Skeletal muscle tissue (tissue), 4 donors: ENCODE results near the gene TNS1. TPM values are rescaled to one million over a fixed set of nuclear protein-coding genes. Genes with fewer than 3 reads are reported as not detected.

Experiments
- H3K27ac ChIP-seq: one replicate; pipeline ENCODE4 v1.7.0; 2013; ENCODE audit warnings: mild to moderate bottlenecking, low read depth, low read length, inconsistent platforms
- H3K27me3 ChIP-seq, 3 donors: one replicate each; pipeline ENCODE4 v1.7.0; 2013; ENCODE audit warnings: low read length in 3 of 3; ENCODE audit not compliant: control insufficient read depth in 3 of 3, insufficient read depth in 3 of 3
- H3K36me3 ChIP-seq, 3 donors: one replicate each; pipeline ENCODE4 v1.7.0; 2013; ENCODE audit warnings: low read length in 3 of 3; ENCODE audit not compliant: control insufficient read depth in 3 of 3, insufficient read depth in 3 of 3
- H3K4me1 ChIP-seq, 3 donors: one replicate each; pipeline ENCODE4 v1.7.0; 2013; ENCODE audit warnings: low read length in 3 of 3, mild to moderate bottlenecking in 3 of 3; ENCODE audit not compliant: control insufficient read depth in 3 of 3, insufficient read depth in 3 of 3
- H3K4me3 ChIP-seq, 3 donors: one replicate each; pipeline ENCODE4 v1.7.0; 2013; ENCODE audit warnings: low read length in 3 of 3
- H3K9ac ChIP-seq, 3 donors: one replicate each; pipeline ENCODE4 v1.7.0; 2013; ENCODE audit warnings: low read length in 3 of 3, mild to moderate bottlenecking in 3 of 3, moderate library complexity in 2 of 3, low read depth in 1 of 3
- H3K9me3 ChIP-seq, 3 donors: one replicate each; pipeline ENCODE4 v1.7.0; 2013; ENCODE audit warnings: low read length in 3 of 3; ENCODE audit not compliant: control insufficient read depth in 3 of 3
- total RNA-seq: library from RNA; depleted of rRNA; stranded (reverse); fragments of >200 nt; gene quantifications from one replicate; pipeline ENCODE4 v1.2.3, GENCODE V29; 2014
- donor health status: Osteomylitis.

The TNS1 gene
- total RNA-seq, 1 donor from 2014 or later: 73.1 TPM

DNA sequence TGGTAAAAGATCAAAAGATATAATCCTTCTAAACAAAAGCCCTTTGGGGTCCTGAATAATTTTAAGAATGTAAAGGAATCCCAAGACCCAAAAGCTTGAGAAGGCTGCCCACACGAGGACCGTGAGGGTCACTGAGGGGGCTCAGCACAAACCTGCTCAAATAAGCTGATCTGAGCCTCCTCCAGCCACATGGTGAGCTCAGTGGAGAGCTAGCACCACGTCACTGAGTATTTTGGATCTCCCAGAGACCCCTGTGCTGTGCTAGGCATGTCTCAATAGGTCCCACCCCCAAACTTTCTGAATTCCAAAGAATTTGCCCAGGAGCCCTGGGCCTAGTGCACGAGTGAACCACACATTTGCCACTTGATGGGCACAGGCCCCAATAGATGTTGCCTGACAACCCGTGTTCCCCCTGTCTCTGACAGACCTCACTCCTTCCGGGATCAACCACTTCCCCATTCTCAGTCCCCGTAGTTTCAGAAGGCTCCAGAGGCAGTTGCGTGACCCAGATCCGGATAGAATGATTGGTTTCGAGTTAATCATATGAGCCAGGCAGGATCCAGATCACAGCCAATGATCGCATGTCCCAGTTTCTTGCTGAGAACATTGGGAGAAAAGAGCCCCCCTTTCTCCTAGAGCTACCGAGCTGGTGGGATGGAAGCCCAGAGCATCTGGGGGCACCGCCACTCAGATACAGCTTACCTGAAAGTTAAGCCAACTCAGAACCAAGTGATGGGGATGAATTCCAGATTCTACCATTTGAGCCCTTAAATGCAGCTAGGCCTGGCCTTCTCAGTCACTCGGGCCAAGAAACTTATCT lies 203.8 kb downstream of the TNS1 start:
- H3K9ac ChIP-seq: peak overlapping the region in 1 of 3 donors; percentile 25
- peak overlapping the region; percentile 30 for H3K27ac ChIP-seq
- H3K9me3 ChIP-seq: no peaks in the 10 kb centered on the region
- peaks cover 28 to 48% (median 35%) of the 10 kb centered on the region in 3 donors for H3K36me3 ChIP-seq
- no peaks in the 10 kb centered on the region for H3K27me3 ChIP-seq
- H3K4me1 ChIP-seq: peaks cover 21 to 41% (median 38%) of the 10 kb centered on the region in 3 donors
- H3K4me3 ChIP-seq: no peak overlapping the region

DNA sequence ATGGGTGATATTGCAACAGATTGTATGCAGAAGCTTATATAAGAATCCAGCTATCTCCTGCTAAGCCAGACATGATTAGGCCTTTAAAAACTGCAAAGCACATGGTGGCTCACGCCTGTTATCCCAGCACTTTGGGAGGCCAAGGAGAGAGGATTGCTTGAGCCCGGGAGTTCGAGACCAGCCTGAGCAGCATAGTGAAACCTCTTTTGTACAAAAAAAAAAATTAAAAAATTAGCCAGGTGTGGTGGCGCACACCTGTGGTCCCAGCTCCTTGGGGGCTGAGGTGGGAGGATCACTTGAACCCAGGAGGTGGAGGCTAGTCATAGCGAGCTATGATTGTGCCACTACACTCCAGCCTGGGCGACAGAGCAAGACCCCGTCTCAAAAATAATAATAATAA lies 204.6 kb downstream of the TNS1 start:
- Histone ChIP-seq H3K4me3 (no peak overlapping the region), H3K36me3 (peaks cover 20 to 40% (median 27%) of the 10 kb centered on the region in 3 donors), H3K9me3 (no peaks in the 10 kb centered on the region), H3K9ac (no peak overlapping the region), H3K27me3 (no peaks in the 10 kb centered on the region), H3K27ac (no peak overlapping the region), H3K4me1 (peaks cover 28 to 45% (median 40%) of the 10 kb centered on the region in 3 donors)

DNA sequence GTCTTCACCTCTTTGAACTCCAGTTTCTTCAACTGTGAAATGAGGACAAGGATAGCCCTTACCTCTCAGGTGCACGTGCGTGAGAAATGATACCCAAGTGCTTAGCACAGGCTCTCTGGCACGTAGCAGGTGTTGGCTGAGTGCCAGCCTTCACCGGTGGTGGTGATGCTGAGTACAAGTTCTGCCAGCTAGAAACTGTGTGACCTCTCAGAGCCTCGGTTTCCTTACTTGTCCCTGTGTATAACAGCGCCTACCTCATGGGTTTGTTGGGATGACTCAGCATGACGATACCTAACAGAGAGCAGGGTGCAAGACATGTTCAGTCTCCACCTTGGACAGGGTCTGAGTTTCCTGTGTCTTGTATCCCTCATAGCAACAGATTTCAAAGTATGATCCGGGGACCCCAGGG lies 205.1 kb downstream of the TNS1 start:
- Histone ChIP-seq H3K27ac (peak overlapping the region; percentile 21), H3K4me1 (peaks cover 30 to 45% (median 40%) of the 10 kb centered on the region in 3 donors)

DNA sequence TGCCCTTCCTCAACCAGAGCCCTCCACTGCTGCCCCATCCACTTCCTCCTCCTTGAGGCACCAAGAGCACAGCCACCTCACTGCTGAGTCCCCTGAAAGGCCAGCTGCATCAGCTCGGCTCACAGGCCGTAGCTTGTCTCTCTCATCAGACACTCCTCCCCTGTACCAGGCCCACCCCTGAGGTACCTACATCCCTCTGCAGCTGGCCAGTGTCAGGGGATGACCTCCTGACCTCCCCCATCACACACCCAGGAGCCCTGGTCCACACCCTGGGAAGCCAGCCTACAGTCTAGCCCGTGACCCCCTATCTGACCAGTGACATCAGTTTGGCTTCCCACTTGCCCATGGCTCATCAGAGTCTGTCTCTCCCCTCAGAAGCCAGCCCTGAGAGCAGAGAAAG lies 205.6 kb downstream of the TNS1 start:
- Histone ChIP-seq H3K27me3 (no peaks in the 10 kb centered on the region), H3K27ac (peak overlapping the region; percentile 21), H3K9ac (no peak overlapping the region), H3K9me3 (no peaks in the 10 kb centered on the region), H3K36me3 (peaks cover 12 to 30% (median 19%) of the 10 kb centered on the region in 3 donors), H3K4me1 (peaks cover 30 to 45% (median 40%) of the 10 kb centered on the region in 3 donors), H3K4me3 (no peak overlapping the region)

More for the DNA sequence above, 205.1 kb downstream of the TNS1 start:
- Histone ChIP-seq H3K4me3 (no peak overlapping the region), H3K9ac (no peak overlapping the region), H3K27me3 (no peaks in the 10 kb centered on the region), H3K36me3 (peaks cover 15 to 35% (median 22%) of the 10 kb centered on the region in 3 donors), H3K9me3 (no peaks in the 10 kb centered on the region)

DNA sequence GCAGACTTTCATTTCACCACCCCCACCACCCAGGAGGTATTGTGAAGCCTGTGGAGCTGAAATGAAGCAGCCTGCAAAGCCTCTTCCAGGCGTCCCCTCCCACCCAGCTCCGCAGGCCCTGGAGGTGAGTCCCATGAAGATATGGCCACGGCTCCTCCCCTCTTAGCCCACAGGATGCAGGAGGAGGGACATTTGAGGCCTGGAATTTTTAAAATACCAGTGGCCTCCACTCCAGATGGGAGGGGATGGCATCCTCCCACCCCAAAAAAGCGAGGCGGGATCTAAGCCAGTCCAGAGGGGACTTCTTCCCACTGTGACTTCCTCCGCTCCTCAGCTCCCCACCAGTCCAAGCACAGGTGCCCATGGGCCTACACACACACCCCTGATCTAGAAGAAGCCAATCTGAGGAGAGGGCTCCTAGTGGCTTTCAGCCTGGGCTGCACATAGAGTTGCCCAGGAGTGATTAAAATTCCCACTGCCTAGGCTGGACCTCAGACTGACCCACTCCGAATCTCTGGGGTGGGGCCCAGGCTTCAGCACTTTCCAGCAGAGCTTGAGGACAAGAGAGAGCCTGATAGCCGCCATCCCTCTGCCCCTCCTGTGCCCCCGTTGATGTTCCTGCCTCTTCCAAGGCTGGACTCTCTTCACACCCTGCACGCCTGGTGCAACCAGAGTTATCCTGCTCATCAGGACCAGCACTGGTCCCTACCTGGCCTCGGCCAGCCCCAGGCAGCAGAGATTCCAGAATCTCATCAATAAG lies 206.9 kb downstream of the TNS1 start:
- H3K4me3 ChIP-seq: no peak overlapping the region
- H3K36me3 ChIP-seq: peaks cover 4 to 18% (median 8%) of the 10 kb centered on the region in 3 donors
- peaks cover 30 to 41% (median 39%) of the 10 kb centered on the region in 3 donors for H3K4me1 ChIP-seq
- no peaks in the 10 kb centered on the region for H3K9me3 ChIP-seq
- no peak overlapping the region for H3K27ac ChIP-seq
- H3K27me3 ChIP-seq: no peaks in the 10 kb centered on the region
- H3K9ac ChIP-seq: no peak overlapping the region

DNA sequence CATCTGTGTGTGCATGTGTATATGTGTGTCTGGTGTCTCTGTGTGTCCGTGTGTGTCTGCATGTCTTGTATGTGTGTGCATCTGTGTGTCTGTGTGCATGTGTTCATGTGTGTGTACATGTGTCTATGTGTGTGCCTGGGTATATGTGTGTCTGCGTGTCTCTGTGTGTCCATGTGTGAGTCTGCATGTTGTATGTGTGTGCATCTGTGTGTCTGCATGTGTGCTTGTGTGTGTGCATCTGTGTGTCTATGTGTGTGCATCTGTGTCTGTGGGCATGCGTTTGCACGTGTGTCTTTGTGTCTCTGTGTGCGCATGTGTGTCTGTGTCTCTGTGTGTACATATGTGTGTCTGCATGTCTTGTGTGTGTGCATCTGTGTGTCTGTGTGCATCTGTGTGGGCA lies 207.7 kb downstream of the TNS1 start:
- Histone ChIP-seq H3K9ac (no peak overlapping the region), H3K9me3 (no peaks in the 10 kb centered on the region), H3K4me3 (no peak overlapping the region), H3K36me3 (peaks cover 3 to 10% (median 3%) of the 10 kb centered on the region in 3 donors), H3K27me3 (no peaks in the 10 kb centered on the region), H3K4me1 (peaks cover 32 to 50% (median 48%) of the 10 kb centered on the region in 3 donors), H3K27ac (no peak overlapping the region)

DNA sequence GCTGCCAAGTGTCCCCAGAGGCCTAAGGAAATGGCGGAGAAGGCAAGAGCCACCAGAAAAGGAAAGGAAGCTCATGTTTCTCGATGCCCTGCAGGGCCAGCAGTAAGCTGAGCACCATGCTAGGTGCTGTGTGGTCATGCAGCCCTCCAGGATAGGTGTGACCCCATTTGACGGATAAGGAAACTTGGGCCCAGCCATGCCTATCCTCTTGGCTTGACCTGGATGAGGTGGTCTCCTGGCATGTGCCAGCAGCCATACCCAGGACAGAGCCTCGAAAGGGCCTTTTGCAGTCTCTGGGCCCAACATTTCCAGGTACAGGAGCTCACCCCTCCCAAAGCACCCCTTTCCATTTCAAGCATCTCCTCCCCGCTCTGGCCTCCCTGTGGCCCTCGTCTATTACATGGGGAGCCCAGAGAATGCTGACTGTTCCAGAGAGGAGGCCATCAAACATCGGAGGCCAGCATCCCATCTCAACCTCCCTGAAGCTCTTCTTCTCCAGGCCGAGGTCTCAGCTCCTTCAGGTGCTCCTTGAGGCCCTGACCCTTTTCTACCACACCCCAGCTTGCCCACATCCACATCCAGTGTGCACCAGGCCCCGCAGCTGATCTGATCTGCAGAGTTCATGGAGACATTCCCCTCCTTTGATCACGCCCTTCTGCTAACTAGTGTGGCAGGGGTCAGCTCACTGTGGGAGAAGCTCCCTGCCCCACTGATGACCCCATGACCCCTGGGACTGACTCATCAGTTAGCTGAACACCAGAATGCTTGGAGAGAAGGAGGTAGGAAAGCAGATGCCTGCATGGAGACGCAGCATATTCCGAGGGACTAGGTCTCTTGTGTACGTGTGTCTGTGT lies 208.4 kb downstream of the TNS1 start:
- H3K27ac ChIP-seq: no peak overlapping the region

DNA sequence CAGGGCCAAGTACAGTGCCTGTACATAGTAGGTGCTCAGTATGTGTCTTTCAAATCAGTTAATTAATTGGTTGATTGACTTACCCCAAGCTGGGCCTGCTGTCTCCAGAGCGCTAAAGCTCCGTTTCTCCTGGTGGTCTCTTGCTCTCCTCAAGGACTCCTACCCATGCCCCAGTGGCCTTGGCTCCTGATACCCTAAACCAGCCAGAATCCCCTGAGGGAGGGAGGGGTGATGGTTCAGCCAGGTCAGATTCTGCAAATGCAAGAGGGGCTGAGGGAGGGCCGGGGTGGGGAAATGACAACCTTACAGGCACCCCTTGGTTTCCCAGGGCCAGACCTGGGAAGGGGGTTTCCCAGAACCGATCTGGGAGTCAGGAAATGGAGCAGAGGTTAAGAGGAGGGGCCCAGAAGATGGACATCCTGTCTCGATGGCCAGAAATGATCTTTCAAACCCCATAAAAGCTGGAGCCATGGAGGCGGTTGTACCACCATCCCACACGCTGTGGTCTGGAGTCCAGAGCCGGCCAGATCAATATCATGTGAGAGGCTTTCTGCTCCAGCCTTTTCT lies 209.1 kb downstream of the TNS1 start:
- Histone ChIP-seq H3K9ac (no peak overlapping the region), H3K36me3 (peaks cover 0 to 5% (median 0%) of the 10 kb centered on the region in 3 donors), H3K27me3 (no peaks in the 10 kb centered on the region), H3K9me3 (no peaks in the 10 kb centered on the region), H3K27ac (no peak overlapping the region), H3K4me3 (no peak overlapping the region), H3K4me1 (peaks cover 41 to 61% (median 53%) of the 10 kb centered on the region in 3 donors)

More for the DNA sequence above, 208.4 kb downstream of the TNS1 start:
- Histone ChIP-seq H3K27me3 (no peaks in the 10 kb centered on the region), H3K9me3 (no peaks in the 10 kb centered on the region), H3K36me3 (peaks cover 0 to 8% (median 3%) of the 10 kb centered on the region in 3 donors), H3K9ac (no peak overlapping the region), H3K4me1 (peaks cover 40 to 57% (median 52%) of the 10 kb centered on the region in 3 donors), H3K4me3 (peak overlapping the region in 1 of 3 donors; percentile 13)
